HepG2 (cell line): ENCODE results near the gene INPP4B. TPM values are rescaled to one million over a fixed set of nuclear protein-coding genes. Genes with fewer than 3 reads are reported as not detected.

Experiments
- ATAC-seq: fragments of 200-7000 bp; cut with Tn5 transposase; 3 replicates; pipeline ENCODE4 v1.9.1; 2020; ENCODE audit warnings: mild to moderate bottlenecking, moderate library complexity
- BruUV-seq: library from RNA; stranded (reverse); fragments of 400-500 nt; replicated peaks from 2 replicates; lab custom pipeline; 2021; lab: Mats Ljungman, UMichigan
- CTCF ChIA-PET: fragments of 300-600 bp; formaldehyde crosslinking; extraction: SDS; loops from one replicate; lab custom pipeline; 2021; ENCODE audit warnings: low total read pairs, inconsistent platforms, low intra/inter-chr PET ratio; lab: Yijun Ruan, JAX
- POLR2A ChIA-PET: fragments of 350-600 bp; sonication (Branson Sonifier 250); formaldehyde crosslinking; loops from one replicate; lab custom pipeline; 2020; ENCODE audit warnings: antibody characterized with exemption, inconsistent platforms; lab: Yijun Ruan, JAX
- DNase-seq: peaks from one replicate; pipeline ENCODE4 v3.0.0-alpha.2; 2015; ENCODE audit warnings: low spot score
- FAIRE-seq: peaks from 3 replicates; lab custom pipeline; 2011; peaks lifted over from hg19 to GRCh38; lab: Jason Lieb, UNC
- H2AFZ ChIP-seq: one replicate; pipeline ENCODE4 v1.6.1; 2011; ENCODE audit warnings: low read length, inconsistent platforms
- H3K27ac ChIP-seq: fragments of 300-600 bp; 3 replicates; pipeline ENCODE4 v1.8.0; 2011; ENCODE audit warnings: mixed run types, mild to moderate bottlenecking, mixed read lengths, low read length, inconsistent platforms; ENCODE audit not compliant: insufficient read depth; ENCODE audit errors: extremely low read length
- H3K27me3 ChIP-seq, 2 experiments: fragments of 200-600 bp in 1 of 2; 2 replicates in 1 of 2; 3 replicates in 1 of 2; pipeline versions ENCODE4 v1.6.0 to v1.8.0; 2011; ENCODE audit warnings: low read length in 2 of 2, mild to moderate bottlenecking in 2 of 2, moderate library complexity in 2 of 2, inconsistent platforms in 1 of 2; ENCODE audit not compliant: insufficient read depth in 2 of 2, control insufficient read depth in 1 of 2
- H3K36me3 ChIP-seq, 2 experiments: fragments of 200-600 bp in 1 of 2; replicated peaks in 1 of 2; 2 replicates in 1 of 2; 3 replicates in 1 of 2; pipeline versions ENCODE4 v1.5.1 to v1.8.0; 2011; ENCODE audit warnings: low read length in 2 of 2, inconsistent platforms in 1 of 2; ENCODE audit not compliant: insufficient read depth in 2 of 2, control insufficient read depth in 1 of 2
- H3K4me1 ChIP-seq: 2 replicates; pipeline ENCODE4 v1.5.1; 2012; ENCODE audit warnings: low read length, inconsistent platforms; ENCODE audit not compliant: insufficient read depth
- H3K4me2 ChIP-seq: 2 replicates; pipeline ENCODE4 v1.6.0; 2011; ENCODE audit warnings: low read depth, low read length, inconsistent platforms
- H3K4me3 ChIP-seq, 3 experiments: fragments of 200-600 bp in 1 of 3; sonication (generic), shearing (Covaris generic) in 1 of 3; replicated peaks in 1 of 3; 2 replicates each; pipeline ENCODE4 v1.5.1; 2011 to 2016; ENCODE audit warnings: low read length in 3 of 3, inconsistent platforms in 2 of 3, low read depth in 2 of 3, mild to moderate bottlenecking in 2 of 3, control low read depth in 1 of 3, mixed read lengths in 1 of 3; ENCODE audit not compliant: insufficient read depth in 1 of 3
- H3K79me2 ChIP-seq: one replicate; pipeline ENCODE4 v1.6.1; 2011; ENCODE audit warnings: low read length, inconsistent platforms; ENCODE audit not compliant: insufficient read depth
- H3K9ac ChIP-seq: 2 replicates; pipeline ENCODE4 v1.6.0; 2011; ENCODE audit warnings: mild to moderate bottlenecking, low read depth, low read length, inconsistent platforms; ENCODE audit not compliant: insufficient read depth
- H3K9me3 ChIP-seq: 2 replicates; pipeline ENCODE4 v1.5.1; 2012; ENCODE audit warnings: mild to moderate bottlenecking, low read length
- H4K20me1 ChIP-seq: 2 replicates; pipeline ENCODE4 v1.6.0; 2011; ENCODE audit warnings: inconsistent platforms, mild to moderate bottlenecking, low read length, moderate library complexity; ENCODE audit not compliant: insufficient read depth
- ATF4 ChIP-seq, 2 experiments: fragments of 450-650 bp in 1 of 2; sonication (generic) in 1 of 2; formaldehyde crosslinking; IDR thresholded peaks; 2 replicates each; pipeline versions ENCODE4 v1.5.0 to v1.8.0; 2020 to 2022; ENCODE audit warnings: mild to moderate bottlenecking in 1 of 2, missing genetic modification reagents in 1 of 2
- GPN1 ChIP-seq: sonication (generic); formaldehyde crosslinking; IDR thresholded peaks from 2 replicates; pipeline ENCODE4 v1.5.1; 2020; ENCODE audit warnings: missing genetic modification reagents, borderline replicate concordance
- IKZF1 ChIP-seq: fragments of 450-650 bp; IDR thresholded peaks from 2 replicates; pipeline ENCODE4 v1.7.1; 2016
- JDP2 ChIP-seq: sonication (generic); formaldehyde crosslinking; IDR thresholded peaks from 2 replicates; pipeline ENCODE4 v1.8.1; 2022; ENCODE audit warnings: missing genetic modification reagents, borderline replicate concordance
- MIXL1 ChIP-seq: IDR thresholded peaks from 2 replicates; pipeline ENCODE4 v1.6.1; 2016
- PHF5A ChIP-seq: IDR thresholded peaks from one replicate; pipeline ENCODE4 v1.6.1; 2018; ENCODE audit warnings: low read depth, missing genetic modification reagents; ENCODE audit not compliant: unreplicated experiment
- TBX3 ChIP-seq: fragments of 450-650 bp; IDR thresholded peaks from 2 replicates; pipeline ENCODE4 v1.6.1; 2017; ENCODE audit warnings: antibody characterized with exemption, mild to moderate bottlenecking, inconsistent platforms, borderline replicate concordance
- TFAP4 ChIP-seq: sonication (generic); IDR thresholded peaks from 2 replicates; pipeline ENCODE4 v1.6.1; 2016; ENCODE audit warnings: low read depth, borderline replicate concordance
- ZC3H13 ChIP-seq: sonication (generic); formaldehyde crosslinking; IDR thresholded peaks from 2 replicates; pipeline ENCODE4 v1.8.1; 2023; ENCODE audit warnings: mild to moderate bottlenecking, missing genetic modification reagents, moderate library complexity
- ZFY ChIP-seq: sonication (generic); formaldehyde crosslinking; IDR thresholded peaks from 2 replicates; pipeline ENCODE4 v1.4.0; 2020; ENCODE audit warnings: missing genetic modification reagents
- ZNF770 ChIP-seq: sonication (generic); formaldehyde crosslinking; IDR thresholded peaks from 2 replicates; pipeline ENCODE4 v1.5.0; 2020; ENCODE audit warnings: mild to moderate bottlenecking, missing genetic modification reagents
- ZNF788 ChIP-seq: sonication (generic); formaldehyde crosslinking; IDR thresholded peaks from 2 replicates; pipeline ENCODE4 v1.5.0; 2020; ENCODE audit warnings: mild to moderate bottlenecking, missing genetic modification reagents, borderline replicate concordance
- WGBS: methylation state at CpG from one replicate; pipeline ENCODE4 v1.1.6; 2017; ENCODE audit warnings: low lambda C conversion rate; 5-methylcytosine and 5-hydroxymethylcytosine counted together
- in situ Hi-C: cut with HindIII; loops from 2 replicates; pipeline ENCODE4 v1.10.0; 2017; ENCODE audit warnings: low pct_unique_long_range_greater_than_20kb; ENCODE audit not compliant: extremely low pct_ligation_motif_present
- intact Hi-C: fragments of 100-400 bp; cut with micrococcal nuclease; formaldehyde crosslinking; loops from one replicate; pipeline ENCODE4 v1.10.0; 2022; ENCODE audit not compliant: unreplicated experiment
- polyA plus RNA-seq, 8 experiments: library from polyadenylated mRNA; depleted of rRNA in 3 of 8; stranded (reverse) in 7 of 8; unstranded in 1 of 8; fragments of >200 nt; fragmentation: Illumina TruSeq in 4 of 8; extraction: Trizol in 4 of 8; gene quantifications; 2 replicates each; pipeline versions ENCODE4 v1.2.1 to v1.2.3, GENCODE V29; 2011 to 2016; ENCODE audit warnings: low read depth in 4 of 8, missing spikeins in 1 of 8, mixed read lengths in 1 of 8; ENCODE audit not compliant: insufficient read depth in 1 of 8
- total RNA-seq, 5 experiments: library from RNA; depleted of rRNA; stranded (reverse); fragments of >200 nt; fragmentation: Illumina TruSeq; extraction: Trizol; gene quantifications; 2 replicates each; pipeline ENCODE4 v1.2.3, GENCODE V29; 2016; ENCODE audit warnings: low read depth in 1 of 5

INPP4B gene
- total and polyA plus RNA-seq, 2 of the 13 experiments (the other 11 are each of a cell fraction or from before 2014, with no cell fraction given), result not detected

GRCh38 chr4:142278171-142278570 lies 567.9 kb downstream of the INPP4B start:
- in situ Hi-C loops, result no loop called here
- ChIA-PET CTCF (no interaction called here), POLR2A (no interaction called here)
- ATAC-seq (no peak), FAIRE-seq (no peak), DNase-seq (no peak)
- 0% methylated on average over 1 of the region's 1 CpG for WGBS
- Histone ChIP-seq H3K4me1 (no peaks in the 10 kb centered on the region), H2AFZ (no peak overlapping the region), H3K9me3 (no peaks in the 10 kb centered on the region), H3K27ac (no peak overlapping the region), H3K4me3 (no peak overlapping the region), H4K20me1 (no peaks in the 10 kb centered on the region), H3K36me3 (no peaks in the 10 kb centered on the region), H3K4me2 (no peak overlapping the region), H3K9ac (no peak overlapping the region), H3K27me3 (no peaks in the 10 kb centered on the region), H3K79me2 (no peaks in the 10 kb centered on the region)
- intact Hi-C loops, result no loop called here
- TF ChIP-seq MIXL1 (CRISPR knock-in tag) (no peak), IKZF1 (no peak), ZNF770 (CRISPR knock-in tag) (no peak), ZNF788 (no peak), JDP2 (CRISPR knock-in tag) (no peak), TBX3 (no peak), ZC3H13 (no peak), PHF5A (CRISPR knock-in tag) (no peak), TFAP4 (no peak), GPN1 (CRISPR knock-in tag) (no peak), ATF4 (CRISPR knock-in tag; IDR thresholded peaks at IDR 0.05) (no peak), ZFY (CRISPR knock-in tag) (no peak)
- BruUV-seq, result no TSS peak
